Dermis blood vessel endothelial cell (primary cell): ENCODE data around the gene KCTD19. TPM values are rescaled to one million over a fixed set of nuclear protein-coding genes. Genes with fewer than 3 reads are reported as not detected.
A peak's percentile ranks its signal among the peaks of the same experiment; 100 is the strongest.
"Not testable (repeated sequence)": the region's sequence is repeated elsewhere in the genome, so short reads cannot be mapped to it uniquely, and the experiment has no call there.

Experiments used
- DNase-seq: peaks from one replicate; pipeline ENCODE4 v3.0.0; 2010
- total RNA-seq: library from RNA; depleted of rRNA; stranded (reverse); fragments of >200 nt; gene quantifications from 2 replicates; pipeline ENCODE4 v1.2.3, GENCODE V29; 2014

KCTD19 gene
- under 0.01 TPM in 1 of 2 replicates, not detected in the other for total RNA-seq

DNA sequence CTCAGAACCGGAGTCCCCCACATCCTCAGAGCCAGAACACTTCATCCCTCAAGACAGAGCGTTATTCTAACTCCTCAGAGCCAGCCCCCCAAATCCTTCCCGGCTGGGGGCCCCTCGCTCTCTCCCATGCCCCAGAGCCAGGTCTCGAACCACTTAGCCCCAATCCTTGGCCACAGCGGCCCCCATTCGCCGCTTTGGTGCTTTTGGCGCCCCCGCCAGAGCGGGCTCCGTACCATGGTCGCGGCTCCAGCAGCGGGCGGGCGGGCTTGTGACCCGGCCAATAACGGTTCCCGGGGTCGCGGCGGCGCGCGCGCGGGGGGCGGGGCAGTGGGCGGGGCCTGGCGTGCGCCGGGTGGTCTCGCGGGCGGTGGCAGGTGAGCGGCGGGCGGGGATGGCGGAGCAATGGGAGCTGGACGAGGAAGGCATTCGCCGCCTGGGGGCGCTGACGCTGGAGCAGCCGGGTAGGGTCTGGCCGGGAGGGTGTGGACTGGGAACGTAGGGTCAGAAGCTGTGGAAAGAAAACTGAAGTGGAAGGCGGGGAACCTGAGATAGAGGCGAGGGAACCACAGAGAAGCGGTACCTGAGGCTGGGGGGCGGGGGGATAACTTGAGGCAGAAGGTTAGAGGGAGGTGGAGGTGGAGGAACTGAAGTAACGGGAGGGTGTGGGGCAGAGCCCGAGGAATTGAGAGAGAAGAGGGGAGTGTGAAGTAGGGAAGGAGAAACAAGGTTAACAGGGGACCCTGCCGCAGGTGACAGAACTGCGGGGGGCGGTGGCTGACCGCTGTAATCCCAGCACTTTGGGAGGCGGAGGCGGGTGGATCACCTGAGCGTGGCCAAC lies at the start of gene KCTD19, which contains the start of gene LRRC36:
Gene KCTD19 (minus strand): TSS at position 270 of the 838 bp plus-strand sequence. CDS start 34 bp downstream, at position 236.
Gene LRRC36 (plus strand): TSS at position 344 of the 838 bp plus-strand sequence. CDS start 48 bp downstream, at position 392.
- peak; percentile 84 for DNase-seq

DNA sequence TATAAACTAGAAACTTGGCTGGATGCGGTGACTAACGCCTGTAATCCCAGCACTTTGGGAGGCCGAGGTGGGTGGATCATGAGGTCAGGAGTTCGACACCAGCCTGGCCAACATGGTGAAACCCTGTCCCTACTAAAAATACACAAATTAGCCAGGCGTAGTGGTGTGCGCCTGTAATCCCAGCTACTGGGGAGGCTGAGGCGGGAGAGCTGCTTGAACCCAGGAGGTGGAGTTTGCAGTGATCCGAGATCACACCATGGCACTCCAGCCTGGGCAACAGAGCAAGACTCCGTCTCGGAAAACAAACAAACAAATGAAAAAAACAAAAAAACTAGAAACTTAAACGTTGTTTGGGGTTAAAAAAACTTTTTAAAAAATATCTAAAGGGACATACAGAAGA lies 49.5 kb upstream of the KCTD19 start:
- not testable (repeated sequence) for DNase-seq

DNA sequence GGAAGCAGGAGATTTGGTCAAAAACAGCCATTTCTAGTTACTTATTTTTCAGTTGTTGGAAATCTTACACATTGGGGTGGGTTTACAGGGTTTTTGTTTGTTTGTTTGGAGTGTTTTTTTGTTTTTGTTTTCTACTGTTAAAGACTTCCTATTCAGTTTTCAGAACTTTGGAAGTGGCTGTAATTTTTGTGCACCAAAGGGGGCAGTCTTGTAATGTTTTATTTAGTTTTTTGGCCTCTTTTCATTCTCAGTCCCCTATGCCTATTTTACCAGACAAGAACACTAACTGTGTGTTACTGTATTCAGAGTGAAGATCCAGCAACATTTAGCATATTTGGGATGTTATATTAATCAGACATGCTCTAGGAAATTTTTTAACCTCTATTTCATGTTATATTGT lies 46.1 kb upstream of the KCTD19 start:
- peak; percentile 52 for DNase-seq

DNA sequence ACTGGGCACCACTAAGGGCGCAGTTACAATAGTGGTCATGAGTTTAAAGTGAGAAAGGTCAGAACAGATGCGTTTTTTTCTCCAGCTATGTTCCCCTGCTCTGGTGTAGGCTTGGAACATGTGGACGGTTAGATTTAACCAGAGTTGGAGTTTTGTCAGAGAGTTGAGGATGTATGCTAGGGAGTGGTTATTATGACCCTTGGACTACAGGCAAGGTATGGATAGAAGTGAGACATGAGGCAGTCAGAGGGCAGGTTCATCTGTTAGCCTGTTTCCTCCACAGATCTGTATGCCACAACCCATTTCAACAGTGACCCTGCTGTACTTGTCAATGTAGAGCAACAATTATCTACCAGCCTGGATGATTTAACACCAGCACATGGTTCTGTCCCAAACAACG lies 44.1 kb upstream of the KCTD19 start:
- DNase-seq, result no peak

DNA sequence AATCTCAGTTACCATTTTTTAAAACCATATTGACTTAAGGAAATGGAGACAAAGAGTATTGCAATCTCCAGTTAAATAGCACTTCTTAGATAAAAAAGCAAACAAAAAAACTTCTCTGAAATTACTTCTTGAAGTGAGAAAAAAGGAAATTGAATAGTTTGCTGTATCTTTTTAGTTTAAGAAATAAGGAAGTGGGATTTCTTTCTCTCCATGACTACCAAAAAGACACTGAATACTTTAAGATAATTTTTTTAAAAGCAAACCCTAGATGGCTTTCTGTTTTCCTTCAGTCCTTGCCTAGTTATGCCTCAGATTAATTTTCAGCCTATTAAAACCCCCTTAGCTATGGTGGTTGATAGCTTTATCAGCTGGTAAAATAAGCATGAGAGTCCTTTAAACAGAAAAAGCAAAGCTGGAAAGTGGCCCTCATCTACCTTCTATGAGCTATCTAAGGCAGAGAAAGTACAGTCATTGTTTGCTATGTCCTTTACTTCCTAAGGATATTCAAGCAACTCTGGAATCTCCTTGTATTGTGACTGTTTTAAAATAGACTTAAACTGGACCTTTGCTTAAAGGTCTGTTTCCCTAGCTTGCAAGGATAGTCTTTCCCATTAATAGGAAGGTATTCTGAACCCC lies 38.2 kb upstream of the KCTD19 start:
- peak; percentile 46 for DNase-seq

DNA sequence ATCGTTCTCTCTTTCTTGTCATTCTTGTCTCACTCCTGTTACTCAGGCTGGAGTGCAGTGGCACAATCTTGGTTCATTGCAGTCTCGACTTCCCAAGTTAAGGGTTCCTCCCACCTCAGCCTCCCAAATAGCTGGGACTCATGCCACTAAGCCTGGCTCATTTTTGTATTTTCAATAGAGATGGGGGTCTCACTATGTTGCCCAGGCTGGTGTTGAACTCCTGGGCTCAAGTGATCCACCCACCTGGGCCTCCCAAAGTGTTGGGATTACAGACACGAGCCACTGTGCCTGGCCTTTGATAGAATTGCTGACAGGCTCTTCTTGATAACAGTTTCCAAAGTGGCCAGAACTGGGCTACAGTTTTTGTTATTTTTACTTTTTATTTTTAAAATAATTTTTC lies 34.5 kb upstream of the KCTD19 start:
- no peak for DNase-seq

DNA sequence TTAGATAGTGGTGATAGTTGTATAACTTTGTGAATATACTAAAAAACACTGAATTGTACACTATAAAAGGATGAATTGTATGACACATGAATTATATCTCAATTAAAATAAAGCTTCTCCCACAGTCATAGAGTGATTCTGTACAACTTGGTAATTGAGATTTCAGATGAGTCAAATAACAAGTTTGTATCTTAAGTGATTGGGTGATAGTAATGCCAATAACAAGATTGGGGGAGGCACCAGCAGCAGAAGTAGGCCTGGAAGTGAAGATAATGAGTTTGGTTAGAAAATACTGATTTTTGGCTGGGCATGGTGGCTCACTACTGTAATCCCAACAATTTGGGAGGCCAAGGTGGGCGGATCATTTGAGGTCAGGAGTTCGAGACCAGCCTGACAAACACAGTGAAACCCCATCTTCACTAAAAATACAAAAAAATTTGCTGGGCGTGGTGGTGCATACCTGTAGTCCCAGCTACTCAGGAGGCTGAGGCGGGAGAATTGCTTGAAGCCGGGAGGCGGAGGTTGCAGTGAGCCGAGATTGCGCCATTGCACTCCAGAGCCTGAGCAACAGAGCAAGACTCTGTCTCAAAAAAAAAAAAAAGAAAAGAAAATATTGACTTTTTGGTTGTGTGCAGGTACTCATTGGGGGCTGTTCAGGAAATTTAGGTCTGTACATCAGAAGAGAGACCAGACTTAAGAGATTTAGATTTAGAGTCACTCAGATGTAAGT lies 33.2 kb upstream of the KCTD19 start:
- not testable (repeated sequence) for DNase-seq

DNA sequence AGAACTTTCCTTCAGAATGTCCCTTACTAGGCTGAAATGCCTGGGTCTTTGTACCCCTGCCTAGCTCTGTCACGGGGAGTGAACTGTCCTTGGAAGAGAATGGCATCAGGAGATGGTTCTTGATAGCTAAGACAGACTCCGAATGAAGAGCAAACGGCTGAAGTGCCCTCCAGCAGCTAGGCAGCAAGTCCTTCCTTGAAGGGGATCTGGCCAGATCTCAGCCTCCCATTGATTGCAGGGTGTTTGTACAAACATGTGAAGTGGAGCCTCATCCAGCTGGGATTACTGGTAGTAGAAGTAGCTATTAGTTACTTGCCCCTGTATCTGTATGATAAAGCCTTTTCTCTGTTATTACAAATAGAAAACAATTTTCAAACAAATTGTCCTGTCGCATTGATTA lies 31.0 kb upstream of the KCTD19 start:
- DNase-seq, result no peak

DNA sequence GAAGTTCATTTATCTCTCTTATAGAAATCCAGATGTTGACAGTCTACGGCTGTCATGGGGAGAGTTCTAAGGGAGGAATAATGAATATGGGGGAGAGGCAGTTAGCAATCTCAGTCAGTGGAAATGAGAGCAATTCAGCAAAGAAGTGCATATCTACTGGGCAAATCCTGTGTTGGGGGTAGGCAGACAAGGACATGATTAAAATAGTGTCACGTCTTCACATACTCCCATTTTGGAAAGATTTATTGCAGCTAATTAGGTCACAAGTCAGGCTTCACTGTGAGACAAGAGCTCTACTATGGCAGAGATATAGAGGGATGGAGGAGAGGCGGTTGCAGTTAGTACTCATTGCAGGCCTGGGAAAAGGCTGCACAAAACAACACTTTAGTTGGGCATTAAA lies 29.9 kb upstream of the KCTD19 start:
- no peak for DNase-seq

DNA sequence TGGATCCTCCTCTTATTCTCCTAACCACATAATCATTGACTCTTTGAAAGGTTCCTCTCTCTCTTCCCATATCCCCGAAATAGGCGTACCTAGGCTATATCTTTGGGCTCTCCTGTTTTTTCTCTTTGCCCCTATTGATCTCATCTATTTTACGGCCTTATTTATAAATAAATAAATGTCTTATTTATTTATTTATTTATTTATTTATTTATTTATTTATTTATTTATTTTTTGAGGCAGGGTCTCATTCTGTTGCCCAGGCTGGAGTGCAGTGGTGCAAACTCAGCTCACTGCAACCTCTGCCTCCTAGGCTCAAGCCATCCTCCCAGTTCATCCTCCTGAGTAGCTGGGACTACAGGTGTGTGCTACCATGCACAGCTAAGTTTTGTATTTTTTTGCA lies 25.9 kb upstream of the KCTD19 start:
- DNase-seq, result not testable (repeated sequence)

DNA sequence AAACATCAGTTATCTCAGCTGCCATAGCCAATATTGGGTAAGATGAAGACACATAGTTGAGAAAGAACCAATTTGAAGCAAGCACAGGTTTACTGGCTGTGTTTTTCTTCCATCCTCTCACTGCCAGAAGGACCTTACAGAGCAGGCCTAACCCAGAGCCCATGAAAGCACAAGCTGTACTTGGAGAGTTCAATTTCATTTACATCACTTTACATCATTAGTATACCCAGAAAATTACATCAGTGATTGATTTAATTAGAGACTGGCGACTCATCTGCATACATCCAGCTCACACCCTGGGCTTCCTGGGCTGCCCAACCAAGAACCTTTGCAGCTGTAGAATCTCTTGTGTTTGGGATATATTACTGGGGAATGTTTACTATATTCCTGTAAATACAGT lies 23.8 kb upstream of the KCTD19 start:
- DNase-seq, result no peak

DNA sequence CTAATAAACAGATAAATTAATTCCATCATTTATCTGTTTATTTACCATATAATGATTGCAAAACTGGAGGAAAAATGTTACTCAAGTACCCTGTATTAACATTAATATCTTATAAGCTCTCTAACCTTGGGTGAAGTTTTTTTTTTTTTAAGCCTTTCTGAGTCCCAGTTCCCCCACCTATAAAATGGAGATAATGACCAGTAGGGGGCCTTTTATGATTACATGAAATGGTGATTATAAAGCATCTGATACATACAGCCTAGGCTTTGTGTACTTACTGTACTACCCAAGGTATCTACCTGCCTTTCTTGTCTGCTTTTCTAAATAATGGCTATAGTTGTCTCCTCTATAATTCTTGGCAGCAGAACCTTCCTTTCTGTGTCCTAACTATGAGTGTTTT lies 22.6 kb upstream of the KCTD19 start:
- DNase-seq, result peak; percentile 67

DNA sequence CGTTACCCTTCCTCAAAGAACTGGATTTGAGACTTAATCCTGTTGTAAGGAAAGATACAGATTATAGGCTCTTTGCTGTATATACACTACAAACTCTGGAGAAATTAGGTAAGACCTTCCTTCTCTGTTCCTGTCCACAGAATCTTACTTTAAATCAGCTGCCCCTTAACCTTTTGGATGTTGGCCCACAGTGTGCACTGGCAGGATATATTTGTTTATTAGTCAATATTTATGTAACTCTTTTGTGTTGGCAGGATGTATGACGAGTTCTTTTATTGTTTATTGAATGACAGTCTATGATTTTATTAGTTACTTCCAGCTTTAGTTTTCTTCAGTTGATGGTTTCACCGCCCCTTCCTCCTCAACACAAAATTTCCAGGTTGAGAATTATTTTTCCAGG lies 19.8 kb upstream of the KCTD19 start:
- DNase-seq, result peak; percentile 66

DNA sequence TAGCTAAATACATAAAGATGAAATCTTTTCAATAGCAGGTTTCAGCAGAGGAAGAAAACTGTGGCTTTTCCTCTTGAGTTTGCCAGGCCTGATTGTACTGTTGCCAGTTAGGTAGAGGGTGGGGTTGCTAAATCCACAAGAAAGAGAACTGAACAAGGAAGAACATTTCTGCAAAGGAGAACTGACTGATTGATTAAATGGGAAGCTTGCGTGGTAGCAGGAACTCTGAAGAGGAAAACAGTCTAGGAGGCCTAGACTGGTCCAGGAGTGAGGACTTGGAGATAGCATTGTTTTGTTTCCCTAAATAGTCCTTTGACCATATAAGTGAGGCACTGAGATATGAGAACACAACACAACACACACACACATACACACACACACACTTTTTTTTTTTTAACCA lies 18.9 kb upstream of the KCTD19 start:
- no peak for DNase-seq

DNA sequence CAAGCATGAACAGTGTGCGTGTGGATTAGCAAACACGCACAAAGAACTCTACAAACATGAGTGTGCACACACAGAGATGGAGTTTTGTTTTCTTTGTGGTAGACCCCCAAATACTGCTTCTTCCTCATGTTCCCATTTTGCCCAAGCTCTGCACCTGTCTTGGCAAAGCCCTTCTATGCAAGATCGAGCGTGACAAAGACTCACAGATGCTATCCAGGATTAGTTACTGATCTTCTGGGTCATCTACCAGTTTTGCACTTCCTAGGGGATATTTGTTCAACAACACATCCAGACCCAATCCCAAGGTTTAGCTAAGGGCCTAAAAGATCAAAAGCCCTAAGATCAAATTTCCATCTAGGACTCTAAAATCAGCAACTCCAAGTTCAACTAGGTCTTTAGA lies 16.1 kb upstream of the KCTD19 start:
- no peak for DNase-seq

DNA sequence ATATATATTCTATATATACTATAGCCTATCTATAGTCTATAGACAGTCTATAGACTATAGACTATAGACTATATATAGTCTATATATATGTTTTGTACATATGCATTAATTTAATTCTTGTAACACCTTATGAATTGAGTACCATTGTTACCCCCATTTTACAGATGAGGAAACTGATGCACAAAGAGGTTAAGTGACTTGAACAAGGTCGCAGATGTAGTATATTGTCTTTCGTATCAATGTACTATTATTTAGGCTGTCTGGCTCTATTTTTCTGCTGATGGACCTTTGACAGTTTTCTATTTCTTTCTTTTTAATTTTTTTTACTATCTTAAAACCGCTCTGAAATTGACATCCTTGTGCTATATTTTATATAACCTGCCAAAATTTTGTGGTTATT lies 14.7 kb upstream of the KCTD19 start:
- DNase-seq, result no peak

DNA sequence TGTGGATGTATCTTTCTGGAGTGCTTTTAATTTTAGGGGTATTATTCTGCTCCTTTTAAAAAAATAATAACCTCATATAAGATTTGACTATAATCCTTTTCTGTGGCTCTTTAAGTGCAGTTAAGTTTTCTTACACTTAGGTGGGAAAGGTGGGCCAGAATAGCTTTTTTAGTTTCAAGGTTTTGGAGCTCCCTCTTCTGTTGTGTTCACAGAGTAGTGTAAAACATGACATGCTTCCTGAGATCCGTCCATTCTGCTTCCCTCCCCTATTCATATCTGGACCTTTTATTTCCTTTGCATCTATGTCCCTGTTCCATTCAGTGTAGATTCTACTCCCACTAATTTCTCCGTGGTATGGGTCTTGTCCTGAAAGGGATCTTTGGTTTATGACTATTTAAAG lies 12.9 kb upstream of the KCTD19 start:
- peak; percentile 54 for DNase-seq

DNA sequence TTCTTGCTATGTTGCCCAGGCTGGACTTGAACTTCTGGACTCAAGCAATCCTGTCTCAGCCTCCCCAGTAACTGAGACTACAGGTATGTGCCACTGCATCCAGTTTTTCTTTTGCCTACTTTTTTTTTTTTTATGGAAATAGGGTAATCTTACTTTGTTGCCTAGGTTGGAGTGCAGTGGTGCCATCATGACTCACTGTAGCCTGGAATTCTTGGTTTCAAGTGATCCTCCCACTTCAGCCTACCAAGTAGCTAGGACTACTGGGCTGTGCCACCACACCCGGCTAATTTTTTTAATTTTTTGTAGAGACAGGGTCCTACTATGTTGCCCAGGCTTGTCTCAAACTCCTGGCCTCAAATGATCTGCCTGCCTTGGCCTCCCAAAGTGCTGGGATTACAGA lies 10.1 kb upstream of the KCTD19 start:
- no peak for DNase-seq

DNA sequence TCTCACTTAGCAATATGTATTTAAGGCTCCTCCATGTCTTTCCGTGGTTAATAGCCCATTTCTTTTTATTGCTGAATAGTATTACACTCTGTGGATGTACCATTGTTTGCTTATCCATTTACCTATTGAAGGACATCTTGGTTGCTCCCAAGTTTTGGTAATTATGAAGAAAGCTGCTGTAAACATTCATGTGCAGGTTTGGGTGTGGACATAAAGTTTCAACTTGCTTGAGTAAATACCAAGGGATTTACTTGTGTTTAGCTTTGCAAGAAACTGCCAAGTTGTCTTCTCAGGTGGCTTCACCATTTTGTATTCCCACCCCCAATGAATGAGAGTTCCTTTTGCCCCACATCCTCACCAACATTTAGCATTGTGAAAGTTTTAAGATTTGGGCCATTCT lies 9.6 kb upstream of the KCTD19 start:
- no peak for DNase-seq

DNA sequence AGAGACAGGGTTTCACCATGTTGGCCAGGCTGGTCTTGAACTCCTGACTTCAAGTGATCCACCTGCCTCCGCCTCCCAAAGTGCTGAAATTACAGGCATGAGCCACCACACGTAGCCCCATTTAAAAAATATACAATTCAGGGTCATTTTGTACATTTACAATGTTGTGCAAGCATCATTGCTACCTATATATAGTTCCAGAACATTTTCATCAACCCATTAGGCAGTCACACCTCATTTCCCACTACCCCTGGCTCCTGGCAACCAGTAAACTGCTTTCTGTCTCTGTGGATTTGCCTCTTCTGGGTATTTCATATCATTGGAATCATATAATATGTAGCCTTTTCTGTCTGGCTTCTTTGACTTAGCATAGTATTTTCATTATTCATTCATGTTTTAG lies 6.8 kb upstream of the KCTD19 start:
- DNase-seq, result no peak

DNA sequence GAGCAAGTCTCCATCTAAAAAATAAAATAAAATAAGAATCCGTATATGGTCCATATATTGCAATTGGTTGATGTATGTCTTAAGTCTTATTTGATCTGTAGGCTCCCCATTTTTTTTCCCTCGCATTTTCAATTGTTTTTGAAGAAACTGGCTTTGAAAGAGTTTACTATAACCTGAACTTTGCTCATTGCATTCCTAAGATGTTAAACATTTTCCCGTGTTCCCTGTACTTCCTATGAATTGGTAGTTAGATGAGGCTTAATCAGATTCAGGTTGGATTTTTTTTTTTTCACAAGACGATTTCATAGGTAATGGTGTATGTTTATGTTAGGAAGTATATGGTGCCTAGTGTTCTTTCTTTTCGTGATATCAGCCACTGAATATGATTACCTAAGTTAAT lies 3.4 kb upstream of the KCTD19 start:
- DNase-seq, result peak; percentile 47

DNA sequence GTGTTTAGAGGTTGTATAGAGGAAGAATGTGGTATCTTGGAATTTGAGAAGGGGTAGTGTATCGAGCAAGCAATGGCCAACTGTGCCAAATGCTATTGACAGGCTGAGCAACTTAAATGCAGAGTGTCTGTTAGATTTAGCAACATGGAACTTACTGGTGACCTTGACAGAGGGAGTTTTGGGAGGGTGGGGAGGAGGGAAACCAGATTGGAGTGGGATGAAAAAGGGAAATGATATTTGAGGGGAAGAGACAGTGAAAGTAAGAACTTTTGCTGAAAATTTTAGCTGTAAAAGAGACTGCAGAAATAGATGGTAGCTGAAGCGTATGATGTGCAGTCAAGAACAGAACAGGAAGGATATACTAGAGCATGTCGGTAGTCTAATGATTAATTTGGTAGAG lies 1.2 kb upstream of the KCTD19 start:
- no peak for DNase-seq

DNA sequence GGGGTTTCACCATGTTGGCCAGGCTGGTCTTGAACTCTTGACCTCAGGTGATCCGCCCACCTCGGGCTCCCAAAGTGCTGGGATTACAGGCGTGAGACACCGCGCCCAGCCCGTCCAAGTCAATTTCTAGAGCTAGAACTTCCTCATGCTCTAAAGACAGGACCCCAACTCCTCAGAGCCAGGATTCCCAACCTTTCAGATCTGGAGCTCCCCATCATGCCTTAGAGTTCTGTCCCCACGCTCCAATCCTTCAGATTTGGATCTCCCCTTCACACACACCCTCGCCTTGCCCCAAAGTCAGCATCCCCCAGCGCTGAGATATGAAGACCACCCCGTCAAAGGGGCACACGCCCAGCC lies 448 bp downstream of the KCTD19 start:
- no peak for DNase-seq

DNA sequence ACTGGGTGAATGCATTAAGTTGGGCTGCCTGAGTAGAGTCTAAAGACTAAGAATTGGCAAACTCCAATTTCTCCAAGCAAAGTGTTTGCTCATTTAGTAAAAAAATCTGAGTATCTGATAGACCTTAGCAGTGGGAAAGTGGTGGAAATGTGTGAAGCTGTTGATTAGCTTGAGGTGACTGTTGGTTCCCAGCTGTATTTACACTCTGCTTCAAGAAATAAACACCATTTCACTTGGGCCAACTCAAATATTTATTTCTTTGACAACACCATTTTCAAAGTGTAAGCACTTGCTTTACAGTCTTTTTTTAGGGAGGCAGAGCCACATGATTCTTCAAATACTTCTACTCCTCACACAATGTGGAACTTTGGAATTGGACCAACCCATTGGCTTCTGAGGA lies 8.7 kb downstream of the KCTD19 start:
- DNase-seq, result no peak
